Activated naive CD4-positive, alpha-beta T cell treated with anti-CD3 and anti-CD28 coated beads, Interleukin-2, amount 50 U/mL, for 16 hours (primary cell): Measurements from ENCODE around the gene OR2A12.
"Not testable (repeated sequence)": the region's sequence is repeated elsewhere in the genome, so short reads cannot be mapped to it uniquely, and the experiment has no call there.

Experiments used
- DNase-seq: peaks from one replicate; pipeline ENCODE4 v3.0.0-alpha.2; 2020

The OR2A12 gene

DNA sequence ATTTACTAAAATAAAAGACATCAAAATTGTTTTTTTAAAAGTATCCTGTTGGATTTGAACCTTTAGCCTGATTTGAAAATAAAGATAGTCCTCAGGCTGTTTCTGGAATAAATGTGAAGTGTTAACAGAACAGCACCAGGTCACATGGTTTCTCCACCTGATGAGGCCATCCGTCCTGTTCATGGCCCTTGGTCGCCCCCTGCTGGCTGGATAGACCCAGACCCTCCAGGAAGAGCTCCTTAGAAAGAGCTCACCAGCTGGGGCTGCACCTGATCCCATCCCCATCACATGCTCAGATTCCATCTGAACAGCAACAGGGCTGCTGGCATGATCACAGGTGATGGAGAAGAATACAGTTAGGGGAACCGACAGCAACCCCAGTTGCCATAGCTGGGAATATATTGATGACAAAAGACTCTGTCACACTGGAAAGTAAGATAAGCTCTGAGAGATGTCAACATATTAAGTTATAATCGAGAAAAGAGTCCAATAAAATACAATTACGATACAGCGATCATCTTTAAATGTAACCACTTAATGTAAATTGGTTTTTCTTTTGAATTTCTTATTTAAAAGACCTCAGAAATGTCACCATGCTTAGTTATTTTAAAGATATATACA is 41.7 kb downstream of the OR2A12 start:
- DNase-seq = peak; percentile 92

- not testable (repeated sequence) for DNase-seq
Observed at GRCh38 chr7:144129601-144130000, 43.5 kb downstream of the OR2A12 start.

GRCh38 chr7:144130730-144131129 is 44.7 kb downstream of the OR2A12 start:
- no peak for DNase-seq

DNA sequence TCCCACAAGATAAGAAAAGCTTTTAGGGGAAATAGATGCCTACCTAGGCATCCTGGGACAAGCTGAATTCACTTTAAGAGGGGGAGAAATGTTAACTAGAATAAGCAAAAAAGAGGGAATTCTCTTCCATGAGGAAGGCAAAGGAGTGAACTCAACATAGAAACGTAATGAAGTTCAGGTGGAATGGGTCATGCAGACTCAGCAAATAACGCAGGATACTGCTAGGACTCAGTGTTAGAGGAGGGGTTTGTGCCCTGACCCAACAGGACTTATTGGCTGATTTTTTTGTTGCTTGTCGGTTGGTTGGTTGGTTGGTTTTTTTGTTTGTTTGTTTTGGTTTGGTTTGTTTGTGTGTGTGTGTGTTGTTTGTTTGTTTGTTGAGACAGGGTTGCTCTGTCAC is 46.2 kb downstream of the OR2A12 start:
- DNase-seq = no peak

DNA sequence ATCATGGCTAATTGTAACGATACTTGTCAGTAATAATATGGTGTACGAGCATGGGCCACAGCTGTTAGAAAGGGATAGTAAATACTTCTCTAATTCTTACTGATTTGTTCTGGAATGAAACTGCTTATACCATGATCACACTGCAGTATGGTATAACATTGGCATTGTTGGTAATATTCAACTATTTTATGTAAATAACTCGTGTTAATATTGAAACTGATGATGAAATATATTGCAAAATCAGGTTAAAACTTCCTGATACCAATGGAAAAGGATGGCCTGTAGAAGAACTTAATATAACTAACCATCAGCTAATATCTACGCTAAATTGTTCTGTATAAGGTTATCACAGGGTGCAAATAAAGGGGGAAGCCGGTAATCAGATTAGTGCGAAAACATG is 47.2 kb downstream of the OR2A12 start:
- DNase-seq = no peak

DNA sequence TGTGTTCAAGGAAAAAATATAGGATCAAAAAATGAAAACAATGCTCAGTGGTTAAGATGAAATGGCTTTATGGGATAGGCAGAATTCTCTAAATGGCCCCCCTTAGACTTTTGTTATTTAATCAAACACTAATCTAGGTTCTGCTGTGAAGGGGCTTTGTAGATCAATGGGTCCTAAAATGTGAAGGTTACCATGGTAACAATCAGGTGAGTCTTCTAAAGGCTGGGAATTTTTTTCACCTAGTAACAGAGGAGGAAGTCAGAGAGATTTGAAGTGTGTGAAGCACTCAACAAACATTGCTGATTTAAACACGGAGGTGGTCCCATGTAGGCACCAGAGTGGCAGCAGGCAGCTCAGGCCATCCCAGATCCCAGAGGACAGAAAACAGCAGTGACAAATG is 48.0 kb downstream of the OR2A12 start:
- DNase-seq = no peak

- DNase-seq = no peak
Observed at GRCh38 chr7:144137501-144137900, 51.4 kb downstream of the OR2A12 start.

DNA sequence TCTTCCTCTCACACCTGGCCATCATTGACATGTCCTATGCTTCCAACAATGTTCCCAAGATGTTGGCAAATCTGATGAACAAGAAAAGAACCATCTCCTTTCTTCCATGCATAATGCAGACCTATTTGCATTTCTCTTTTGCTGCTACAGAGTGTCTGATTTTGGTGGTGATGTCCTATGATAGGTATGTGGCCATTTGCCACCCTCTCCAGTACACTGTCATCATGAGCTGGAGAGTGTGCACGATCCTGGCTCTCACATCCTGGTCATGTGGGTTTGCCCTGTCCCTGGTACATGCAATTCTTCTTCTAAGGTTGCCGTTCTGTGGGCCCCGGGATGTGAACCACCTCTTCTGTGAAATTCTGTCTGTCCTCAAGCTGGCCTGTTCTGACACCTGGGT is 56.1 kb downstream of the OR2A12 start:
- DNase-seq = no peak

GRCh38 chr7:144144426-144144825 is 58.3 kb downstream of the OR2A12 start:
- DNase-seq = no peak

GRCh38 chr7:144148224-144148827 is 62.2 kb downstream of the OR2A12 start:
- DNase-seq = no peak
